Renal cortex interstitium (tissue), 11 donors: ENCODE results near the gene PTRHD1. TPM values are rescaled to one million over a fixed set of nuclear protein-coding genes. Genes with fewer than 3 reads are reported as not detected.

Source experiments
- DNase-seq, 11 donors: peaks; one replicate each; pipeline ENCODE4 v3.0.0-alpha.2; 2013; ENCODE audit warnings: low read depth in 9 of 11, low spot score in 4 of 11; ENCODE audit errors: extremely low read depth in 1 of 11
- polyA plus RNA-seq, 3 donors: library from polyadenylated mRNA; unstranded; fragments of 120-200 nt; gene quantifications; one replicate each; pipeline ENCODE4 v1.2.1, GENCODE V29; 2013; ENCODE audit not compliant: insufficient read length in 3 of 3

The PTRHD1 gene
- polyA plus RNA-seq, 3 donors: 36.2 to 41.0 (median 37.8) TPM

DNA sequence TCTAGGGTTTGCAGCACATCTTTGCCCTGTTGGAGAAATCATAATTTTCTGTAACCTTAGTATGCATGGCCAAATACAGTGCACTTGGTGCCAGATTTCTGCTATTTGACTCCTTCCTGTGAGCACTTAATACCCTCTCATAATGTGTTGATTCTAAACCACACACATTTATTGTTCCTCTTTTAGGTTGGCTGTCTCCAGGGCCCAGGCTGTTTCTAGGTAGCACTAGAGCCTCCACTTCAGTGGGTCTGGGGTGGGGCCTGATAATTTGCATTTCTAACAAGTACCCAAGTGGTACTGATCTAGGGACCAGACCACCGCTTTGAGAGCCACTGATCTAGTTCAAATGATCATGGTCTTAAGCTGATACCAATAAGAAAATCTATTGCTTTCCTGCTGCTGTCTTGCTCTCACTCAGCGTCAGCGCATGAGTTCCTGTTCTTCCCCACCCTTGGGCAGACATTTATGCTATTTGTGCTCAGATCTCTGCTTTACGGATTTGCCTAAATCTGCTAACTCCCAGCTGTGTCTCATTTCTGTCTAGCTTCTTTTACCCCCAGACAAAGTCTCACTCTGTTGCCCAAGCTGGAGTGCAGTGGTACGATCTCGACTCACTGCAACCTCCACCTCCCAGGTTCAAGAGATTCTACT, 7.4 kb downstream of the PTRHD1 start:
- DNase-seq: no peak

DNA sequence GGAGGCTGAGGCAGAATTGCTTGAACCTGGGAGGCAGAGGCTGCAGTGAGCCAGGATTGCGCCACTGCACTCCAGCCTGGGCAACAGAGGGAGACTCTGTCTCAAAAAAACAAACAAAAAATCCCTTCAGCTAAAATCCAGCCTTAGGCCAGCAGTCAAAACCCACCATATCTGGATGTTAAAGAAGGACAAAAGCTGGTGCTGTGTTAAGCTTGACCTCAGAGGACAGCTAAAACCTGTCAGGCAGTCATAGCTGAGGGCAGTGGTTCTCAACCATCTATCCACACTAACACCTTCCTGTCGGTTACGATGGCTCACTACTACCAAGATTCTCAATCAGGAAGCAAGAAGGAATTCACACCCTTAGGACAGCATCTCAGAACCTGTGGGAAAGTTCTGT, 9.6 kb downstream of the PTRHD1 start:
- no peak for DNase-seq

DNA sequence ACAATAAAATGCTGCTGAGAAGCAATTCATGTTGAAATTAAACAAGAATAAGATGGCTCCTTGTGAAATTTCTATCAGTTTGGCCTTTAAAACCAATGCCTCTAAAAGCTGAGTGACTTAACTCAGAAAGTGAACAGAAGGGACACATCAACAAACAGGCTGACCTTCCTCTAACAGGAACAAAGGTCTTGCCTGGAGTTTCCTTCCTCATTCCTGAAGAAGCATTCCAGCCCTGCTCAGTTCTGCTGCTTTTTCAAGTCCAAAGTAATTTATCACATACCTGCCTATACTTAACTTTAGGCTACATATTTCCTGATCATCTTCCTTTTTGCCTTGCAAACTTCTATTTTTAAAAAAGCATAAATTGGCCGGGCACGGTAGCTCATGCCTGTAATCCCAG, 14.1 kb downstream of the PTRHD1 start:
- no peak for DNase-seq

DNA sequence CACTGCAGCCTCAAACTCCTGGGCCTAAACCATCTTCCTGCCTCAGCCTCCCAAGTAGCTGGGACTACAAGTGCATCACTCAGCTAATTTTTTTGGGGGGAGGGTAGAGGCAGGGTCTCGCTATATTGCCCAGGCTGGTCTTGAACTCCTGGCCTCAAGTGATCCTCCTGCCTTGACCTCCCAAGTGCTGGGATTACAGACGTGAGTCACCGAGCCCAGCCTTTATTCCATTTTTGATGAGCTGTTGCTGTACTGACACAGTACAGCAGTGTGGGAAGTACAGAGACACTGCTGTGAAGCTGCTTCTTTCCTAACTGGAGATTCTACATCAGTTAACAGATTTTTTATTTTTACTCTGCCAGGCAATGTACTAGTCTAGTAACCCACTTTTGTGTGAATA, 18.8 kb downstream of the PTRHD1 start:
- DNase-seq: no peak

DNA sequence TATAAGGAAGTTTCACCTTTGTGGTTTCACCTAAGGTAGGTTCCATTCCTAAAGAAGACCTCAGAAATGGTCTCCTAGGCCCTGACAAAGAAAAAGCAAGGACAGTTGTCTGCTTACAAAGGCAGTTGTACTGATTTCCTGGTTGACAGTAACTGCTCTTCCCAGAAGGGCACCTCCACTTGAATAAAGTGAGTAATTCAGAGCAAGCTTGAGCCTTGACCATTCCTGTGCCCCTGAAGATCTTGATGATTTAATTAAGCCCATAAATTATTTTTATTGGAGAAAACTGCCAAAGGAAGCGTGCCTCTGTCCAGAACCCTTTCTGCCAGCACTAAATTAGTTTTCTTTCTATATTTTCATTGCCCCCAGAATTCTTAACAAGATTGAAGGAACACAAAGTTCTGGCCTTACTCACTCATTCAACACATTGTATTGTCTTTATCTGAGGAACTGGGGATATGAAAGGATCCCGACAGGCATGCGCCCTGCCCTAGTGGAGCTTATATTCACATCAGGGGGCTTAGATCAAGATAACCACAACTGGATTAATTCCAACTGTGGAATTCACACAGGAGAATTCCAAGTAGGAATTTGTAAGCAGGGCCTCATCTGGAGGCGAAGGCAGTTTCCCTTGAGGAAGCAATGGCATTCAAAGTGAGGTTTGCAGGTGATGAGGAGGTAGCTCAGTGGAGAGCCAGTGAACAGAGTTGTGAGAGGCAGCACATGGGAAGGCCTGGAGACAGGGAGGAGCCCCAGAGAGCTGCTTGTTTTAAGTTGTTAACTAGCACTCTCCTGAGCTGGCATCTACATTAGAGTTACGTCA, 21.2 kb downstream of the PTRHD1 start:
- DNase-seq: no peak

- DNase-seq: no peak
Measured at GRCh38 chr2:24771061-24771460, 22.1 kb downstream of the PTRHD1 start.

DNA sequence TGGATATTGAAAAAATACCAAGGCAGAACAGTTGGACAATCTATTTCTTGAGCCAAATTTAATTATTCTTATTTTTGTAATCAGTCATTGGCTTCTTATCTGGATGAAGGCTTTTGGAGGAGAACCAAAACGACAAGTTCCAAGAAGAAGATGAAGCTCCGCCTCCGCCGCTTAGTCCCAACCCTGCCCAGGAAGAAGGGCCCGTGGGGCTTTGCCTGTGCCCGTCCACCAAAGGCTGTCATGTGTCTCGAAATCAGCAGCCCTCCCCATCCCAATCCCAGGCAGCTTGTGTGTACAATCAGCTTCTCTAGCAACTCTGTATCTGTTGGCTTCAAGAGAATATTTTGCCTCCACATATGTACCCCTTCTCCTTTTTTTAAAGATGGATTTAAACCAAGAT, 24.6 kb downstream of the PTRHD1 start:
- no peak for DNase-seq

DNA sequence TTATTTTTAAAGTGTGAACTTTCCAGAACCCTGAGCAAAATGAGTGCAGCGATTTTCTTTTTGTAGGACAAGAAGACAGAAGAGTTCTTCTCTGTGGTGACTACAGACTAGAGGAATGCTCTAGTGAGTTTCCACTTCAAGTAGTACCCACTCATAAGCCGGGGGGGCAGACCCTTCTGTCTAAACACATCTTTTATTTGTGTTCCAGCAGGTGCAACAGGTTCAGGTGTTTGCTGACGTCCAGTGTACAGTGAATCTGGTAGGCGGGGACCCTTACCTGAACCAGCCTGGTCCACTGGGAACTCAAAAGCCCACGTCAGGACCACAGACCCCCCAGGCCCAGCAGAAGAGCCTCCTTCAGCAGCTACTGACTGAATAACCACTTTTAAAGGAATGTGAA, 25.2 kb downstream of the PTRHD1 start:
- DNase-seq: no peak

DNA sequence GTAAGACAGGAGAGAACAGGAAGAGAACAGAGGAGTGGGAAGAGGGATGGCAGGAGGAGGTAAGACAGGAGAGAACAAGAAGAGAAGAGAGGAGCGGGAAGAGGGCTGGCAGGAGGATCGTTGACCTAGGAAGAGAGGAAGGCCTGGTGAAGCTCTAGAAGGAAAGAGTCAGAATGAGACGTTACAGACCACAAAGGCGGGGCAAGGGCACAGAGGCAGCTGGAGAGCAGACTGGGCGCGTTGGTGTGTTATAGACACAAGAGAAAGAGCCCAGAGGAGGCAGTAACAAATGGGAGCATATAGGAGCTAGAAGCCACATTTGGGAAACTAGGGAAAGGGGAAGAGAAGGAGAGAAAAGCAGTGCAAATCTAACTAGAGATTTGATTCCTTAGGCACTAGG, 26.6 kb downstream of the PTRHD1 start:
- DNase-seq: no peak

GRCh38 chr2:24763843-24764242, 29.3 kb downstream of the PTRHD1 start:
- DNase-seq: no peak

GRCh38 chr2:24762518-24762917, 30.7 kb downstream of the PTRHD1 start:
- no peak for DNase-seq

DNA sequence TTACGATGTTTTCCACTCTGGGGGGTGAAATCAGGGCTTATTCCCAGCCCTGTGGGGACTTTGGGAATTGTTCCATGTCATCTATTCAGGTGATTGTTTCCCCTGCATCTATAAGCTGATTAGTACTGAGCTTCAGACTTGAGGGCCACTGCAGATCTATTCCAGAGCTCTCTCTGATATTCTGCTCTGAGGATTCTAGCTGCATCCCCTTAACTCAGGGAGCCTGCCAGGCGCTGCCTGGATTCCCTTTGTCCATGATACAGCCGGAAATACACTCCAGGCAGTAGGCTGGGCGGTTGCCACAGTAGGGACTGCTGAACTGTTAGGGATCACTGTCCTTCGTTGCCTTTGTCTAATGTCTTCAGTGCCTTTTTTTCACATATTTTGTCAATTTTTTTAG, 31.3 kb downstream of the PTRHD1 start:
- no peak for DNase-seq

GRCh38 chr2:24756789-24757188, 36.4 kb downstream of the PTRHD1 start:
- DNase-seq: no peak

GRCh38 chr2:24754985-24755705, 38.0 kb downstream of the PTRHD1 start:
- DNase-seq: peak in 6 of 11 donors; percentile 21 to 49 (median 29)

- DNase-seq: no peak
Measured at GRCh38 chr2:24749069-24749691, 44.0 kb downstream of the PTRHD1 start.

- DNase-seq: no peak
Measured at GRCh38 chr2:24747299-24747698, 45.9 kb downstream of the PTRHD1 start.

DNA sequence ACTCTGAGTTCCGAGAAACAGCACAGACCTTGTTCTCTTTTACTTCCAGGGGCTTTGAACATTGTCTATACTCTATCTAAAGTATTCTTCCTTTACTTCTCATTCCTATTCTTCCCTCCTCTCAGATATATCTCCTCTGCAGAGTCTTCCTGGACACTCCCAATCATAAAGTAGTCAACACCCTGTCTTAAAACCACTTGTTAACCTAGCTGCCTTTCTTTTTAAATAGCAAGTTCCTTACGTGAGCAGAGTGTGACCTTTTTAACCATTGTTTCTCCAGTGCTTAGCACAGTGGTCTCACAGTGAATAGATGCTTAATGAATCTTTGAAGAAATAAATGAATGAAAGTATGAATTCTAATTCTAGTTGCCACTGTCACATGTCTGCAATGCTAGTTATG, 47.4 kb downstream of the PTRHD1 start:
- DNase-seq: no peak

GRCh38 chr2:24744356-24744755, 48.8 kb downstream of the PTRHD1 start:
- DNase-seq: no peak

- no peak for DNase-seq
Measured at GRCh38 chr2:24743924-24744323, 49.3 kb downstream of the PTRHD1 start.

GRCh38 chr2:24742730-24743129, 50.5 kb downstream of the PTRHD1 start:
- DNase-seq: no peak
